ENCODE data around the gene ITGB3BP. TPM values are rescaled to one million over a fixed set of nuclear protein-coding genes. Genes with fewer than 3 reads are reported as not detected.
A peak's percentile ranks its signal among the peaks of the same experiment; 100 is the strongest.

The ITGB3BP gene
- total RNA-seq, 1 experiment from 2014 or later: 23.6 TPM

GRCh38 chr1:63537940-63538339, 14.9 kb upstream of the ITGB3BP start:
- no peaks in the 10 kb centered on the region for H3K4me1 Mint-ChIP-seq (ENCODE audit: low read depth, unreplicated experiment)
- Histone ChIP-seq H3K27me3 (replicated peaks; ENCODE audit: control insufficient read depth, insufficient read depth, low read length) (no peaks in the 10 kb centered on the region), H3K9me3 (no peaks in the 10 kb centered on the region), H3K4me3 (ENCODE audit: low read depth, low read length) (no peak overlapping the region), H3K4me1 (no peaks in the 10 kb centered on the region), H3K36me3 (ENCODE audit: control insufficient read depth, insufficient read depth, low read length) (no peaks in the 10 kb centered on the region)
- intact Hi-C loops (cut with micrococcal nuclease; ENCODE audit: unreplicated experiment): loop anchor here (10.0 kb wide), 1 partner anchor 213 kb away; the partner anchor contains the start of gene FOXD3
- BruUV-seq (replicated peaks): no TSS peak
- H3K9me3 Mint-ChIP-seq (ENCODE audit: unreplicated experiment): no peaks in the 10 kb centered on the region
- no peaks in the 10 kb centered on the region for H3K27me3 Mint-ChIP-seq (ENCODE audit: insufficient read depth, unreplicated experiment)
- no peak overlapping the region for H3K4me3 Mint-ChIP-seq (ENCODE audit: unreplicated experiment)
- no peaks in the 10 kb centered on the region for H3K36me3 Mint-ChIP-seq (ENCODE audit: insufficient read depth, unreplicated experiment)
- DNase-seq: no peak
- POLR2A ChIA-PET: no interaction called here
- TF ChIP-seq, protein P1, sequence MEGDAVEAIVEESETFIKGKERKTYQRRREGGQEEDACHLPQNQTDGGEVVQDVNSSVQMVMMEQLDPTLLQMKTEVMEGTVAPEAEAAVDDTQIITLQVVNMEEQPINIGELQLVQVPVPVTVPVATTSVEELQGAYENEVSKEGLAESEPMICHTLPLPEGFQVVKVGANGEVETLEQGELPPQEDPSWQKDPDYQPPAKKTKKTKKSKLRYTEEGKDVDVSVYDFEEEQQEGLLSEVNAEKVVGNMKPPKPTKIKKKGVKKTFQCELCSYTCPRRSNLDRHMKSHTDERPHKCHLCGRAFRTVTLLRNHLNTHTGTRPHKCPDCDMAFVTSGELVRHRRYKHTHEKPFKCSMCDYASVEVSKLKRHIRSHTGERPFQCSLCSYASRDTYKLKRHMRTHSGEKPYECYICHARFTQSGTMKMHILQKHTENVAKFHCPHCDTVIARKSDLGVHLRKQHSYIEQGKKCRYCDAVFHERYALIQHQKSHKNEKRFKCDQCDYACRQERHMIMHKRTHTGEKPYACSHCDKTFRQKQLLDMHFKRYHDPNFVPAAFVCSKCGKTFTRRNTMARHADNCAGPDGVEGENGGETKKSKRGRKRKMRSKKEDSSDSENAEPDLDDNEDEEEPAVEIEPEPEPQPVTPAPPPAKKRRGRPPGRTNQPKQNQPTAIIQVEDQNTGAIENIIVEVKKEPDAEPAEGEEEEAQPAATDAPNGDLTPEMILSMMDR (IDR thresholded peaks at IDR 0.05; ENCODE audit: insufficient read depth in 1 of 2, low read depth in 1 of 2, low read length in 1 of 2, severe bottlenecking in 1 of 2, unreplicated experiment in 1 of 2): peak in 1 of 2 experiments; percentile 22
- CTCF ChIA-PET: interaction anchor here (0.6 to 1.5 kb wide), 4 partner anchors 15 to 221 kb away, joined by 3 to 5 read pairs (median 4); partner anchors contain the start of genes EFCAB7 and ITGB3BP
- no peak overlapping the region for H3K27ac Mint-ChIP-seq (ENCODE audit: unreplicated experiment)

DNA sequence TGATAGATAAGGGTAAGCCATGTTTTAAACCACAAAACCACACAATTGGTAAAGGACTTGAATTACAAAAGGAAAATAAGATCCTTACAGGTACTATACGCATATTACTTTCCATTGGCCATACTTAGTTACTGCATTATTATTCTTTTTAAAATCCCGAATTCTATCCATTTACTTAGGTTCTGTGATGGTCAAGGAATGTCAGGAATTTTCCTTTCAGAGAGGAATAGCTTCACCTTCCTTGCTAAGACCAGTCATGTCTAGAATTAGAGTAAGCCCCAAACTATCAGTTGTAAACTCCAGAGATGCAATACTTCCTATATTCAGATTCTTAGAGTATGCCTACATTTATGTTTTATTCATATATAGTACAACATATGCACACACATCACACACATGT, 14.0 kb upstream of the ITGB3BP start:
- intact Hi-C loops (cut with micrococcal nuclease; ENCODE audit: unreplicated experiment): loop anchor here (10.0 kb wide), 1 partner anchor 212 kb away; the partner anchor contains the start of gene FOXD3
- no peak overlapping the region for H3K4me3 ChIP-seq (ENCODE audit: low read depth, low read length)
- Mint-ChIP-seq H3K36me3 (ENCODE audit: insufficient read depth, unreplicated experiment) (no peaks in the 10 kb centered on the region), H3K4me3 (ENCODE audit: unreplicated experiment) (no peak overlapping the region), H3K9me3 (ENCODE audit: unreplicated experiment) (no peaks in the 10 kb centered on the region), H3K27me3 (ENCODE audit: insufficient read depth, unreplicated experiment) (no peaks in the 10 kb centered on the region), H3K27ac (ENCODE audit: unreplicated experiment) (no peak overlapping the region), H3K4me1 (ENCODE audit: low read depth, unreplicated experiment) (no peaks in the 10 kb centered on the region)
- no TSS peak for BruUV-seq (replicated peaks)
- DNase-seq: no peak
- H3K36me3 ChIP-seq (ENCODE audit: control insufficient read depth, insufficient read depth, low read length): no peaks in the 10 kb centered on the region
- no peaks in the 10 kb centered on the region for H3K27me3 ChIP-seq (replicated peaks; ENCODE audit: control insufficient read depth, insufficient read depth, low read length)
- ChIA-PET CTCF (interaction anchor here (1.5 kb wide), 1 partner anchor 20 kb away, joined by 4 read pairs; no protein-coding TSS in a partner anchor), POLR2A (no interaction called here)
- TF ChIP-seq, protein P1 (IDR thresholded peaks at IDR 0.05; ENCODE audit: insufficient read depth in 1 of 2, low read depth in 1 of 2, low read length in 1 of 2, severe bottlenecking in 1 of 2, unreplicated experiment in 1 of 2): no peak
- no peaks in the 10 kb centered on the region for H3K4me1 ChIP-seq
- H3K9me3 ChIP-seq: no peaks in the 10 kb centered on the region

- Histone ChIP-seq H3K27me3 (replicated peaks; ENCODE audit: control insufficient read depth, insufficient read depth, low read length) (no peaks in the 10 kb centered on the region), H3K36me3 (ENCODE audit: control insufficient read depth, insufficient read depth, low read length) (no peaks in the 10 kb centered on the region), H3K4me3 (ENCODE audit: low read depth, low read length) (no peak overlapping the region), H3K9me3 (no peaks in the 10 kb centered on the region), H3K4me1 (no peaks in the 10 kb centered on the region)
- BruUV-seq (replicated peaks): no TSS peak
- intact Hi-C loops (cut with micrococcal nuclease; ENCODE audit: unreplicated experiment): loop anchor here (10.0 kb wide), 1 partner anchor 210 kb away; the partner anchor contains the start of gene FOXD3
- no peaks in the 10 kb centered on the region for H3K27me3 Mint-ChIP-seq (ENCODE audit: insufficient read depth, unreplicated experiment)
- no peak overlapping the region for H3K27ac Mint-ChIP-seq (ENCODE audit: unreplicated experiment)
- POLR2A ChIA-PET: no interaction called here
- CTCF ChIA-PET: no interaction called here
- TF ChIP-seq, protein P1 (IDR thresholded peaks at IDR 0.05; ENCODE audit: insufficient read depth in 1 of 2, low read depth in 1 of 2, low read length in 1 of 2, severe bottlenecking in 1 of 2, unreplicated experiment in 1 of 2): no peak
- no peaks in the 10 kb centered on the region for H3K36me3 Mint-ChIP-seq (ENCODE audit: insufficient read depth, unreplicated experiment)
- no peaks in the 10 kb centered on the region for H3K9me3 Mint-ChIP-seq (ENCODE audit: unreplicated experiment)
- no peaks in the 10 kb centered on the region for H3K4me1 Mint-ChIP-seq (ENCODE audit: low read depth, unreplicated experiment)
- DNase-seq: no peak
- H3K4me3 Mint-ChIP-seq (ENCODE audit: unreplicated experiment): no peak overlapping the region
Measured at GRCh38 chr1:63534406-63534805, 11.4 kb upstream of the ITGB3BP start.
